D721Med (cell line): ENCODE measurements around the gene XG.
"Not testable (repeated sequence)": the region's sequence is repeated elsewhere in the genome, so short reads cannot be mapped to it uniquely, and the experiment has no call there.

ENCODE experiments used
- DNase-seq: peaks from one replicate; pipeline ENCODE4 v3.0.0; 2011; ENCODE audit warnings: low spot score; ENCODE audit not compliant: insufficient read length
- FAIRE-seq: peaks from 2 replicates; lab custom pipeline; 2011; peaks lifted over from hg19 to GRCh38; lab: Jason Lieb, UNC
- TF ChIP-seq, protein P1 (sequence below): IDR thresholded peaks from 2 replicates; pipeline ENCODE4 v1.5.1; 2012; ENCODE audit warnings: mild to moderate bottlenecking, control low read depth; ENCODE audit not compliant: insufficient read depth; ENCODE audit errors: missing control alignments

Gene XG

GRCh38 chrX:2756548-2756947, 4.7 kb downstream of the XG start:
- TF ChIP-seq, protein P1, sequence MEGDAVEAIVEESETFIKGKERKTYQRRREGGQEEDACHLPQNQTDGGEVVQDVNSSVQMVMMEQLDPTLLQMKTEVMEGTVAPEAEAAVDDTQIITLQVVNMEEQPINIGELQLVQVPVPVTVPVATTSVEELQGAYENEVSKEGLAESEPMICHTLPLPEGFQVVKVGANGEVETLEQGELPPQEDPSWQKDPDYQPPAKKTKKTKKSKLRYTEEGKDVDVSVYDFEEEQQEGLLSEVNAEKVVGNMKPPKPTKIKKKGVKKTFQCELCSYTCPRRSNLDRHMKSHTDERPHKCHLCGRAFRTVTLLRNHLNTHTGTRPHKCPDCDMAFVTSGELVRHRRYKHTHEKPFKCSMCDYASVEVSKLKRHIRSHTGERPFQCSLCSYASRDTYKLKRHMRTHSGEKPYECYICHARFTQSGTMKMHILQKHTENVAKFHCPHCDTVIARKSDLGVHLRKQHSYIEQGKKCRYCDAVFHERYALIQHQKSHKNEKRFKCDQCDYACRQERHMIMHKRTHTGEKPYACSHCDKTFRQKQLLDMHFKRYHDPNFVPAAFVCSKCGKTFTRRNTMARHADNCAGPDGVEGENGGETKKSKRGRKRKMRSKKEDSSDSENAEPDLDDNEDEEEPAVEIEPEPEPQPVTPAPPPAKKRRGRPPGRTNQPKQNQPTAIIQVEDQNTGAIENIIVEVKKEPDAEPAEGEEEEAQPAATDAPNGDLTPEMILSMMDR: no peak
- no peak for DNase-seq
- FAIRE-seq: no peak

DNA sequence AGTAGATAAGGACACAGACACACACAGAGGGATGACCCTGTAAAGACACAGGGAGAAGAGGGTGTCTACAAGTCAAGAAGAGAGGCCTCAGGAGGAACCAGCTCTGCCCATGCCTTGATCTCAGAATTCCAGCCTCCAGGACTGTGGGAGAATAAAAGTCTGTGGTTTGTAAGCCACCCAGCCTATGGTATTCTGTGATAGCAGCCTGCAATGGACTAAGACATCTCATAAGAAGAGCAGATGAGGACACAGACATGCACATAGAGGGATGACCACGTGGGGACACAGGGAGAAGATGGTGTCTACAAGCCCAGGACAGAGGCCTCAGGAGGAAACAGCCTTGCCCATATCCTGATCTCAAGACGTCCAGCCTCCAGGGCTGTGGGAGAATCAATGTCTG, 9.4 kb downstream of the XG start:
- TF ChIP-seq, protein P1: no peak
- FAIRE-seq: no peak
- no peak for DNase-seq

GRCh38 chrX:2762671-2763070, 10.8 kb downstream of the XG start:
- DNase-seq, FAIRE-seq: not testable (repeated sequence)

DNA sequence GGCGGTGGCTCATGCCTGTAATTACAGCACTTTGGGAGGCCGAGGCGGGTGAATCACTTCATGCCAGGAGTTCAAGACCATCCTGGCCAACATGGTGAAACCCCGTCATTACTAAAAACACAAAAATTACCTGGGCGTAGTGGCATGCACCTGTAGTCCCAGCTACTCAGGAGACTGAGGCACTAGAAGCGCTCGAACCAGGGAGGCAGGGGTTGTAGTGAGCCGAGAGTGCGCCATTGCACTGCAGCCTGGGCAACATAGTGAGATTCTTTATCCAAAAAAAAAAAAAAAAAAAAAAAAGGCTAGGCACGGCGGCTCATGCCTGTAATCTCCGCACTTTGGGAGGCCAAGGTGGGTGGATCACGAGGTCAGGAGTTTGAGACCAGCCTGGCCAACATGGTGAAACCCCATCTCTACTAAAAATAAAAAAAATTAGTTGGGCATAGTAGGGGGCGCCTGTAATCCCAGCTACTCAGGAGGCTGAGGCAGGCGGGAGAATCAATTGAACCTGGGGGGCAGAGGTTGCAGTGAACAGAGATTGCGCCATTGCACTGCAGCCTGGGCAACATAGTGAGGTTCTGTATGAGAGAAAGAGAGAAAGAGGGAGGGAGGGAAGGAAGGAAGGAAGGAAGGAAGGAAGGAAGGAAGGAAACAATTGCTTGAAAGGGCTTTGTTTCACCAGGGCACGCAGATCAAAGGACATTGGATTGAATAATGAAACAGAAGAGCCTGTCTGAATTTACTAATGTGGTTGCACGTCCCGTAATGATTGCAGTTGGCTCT, 13.1 kb downstream of the XG start:
- FAIRE-seq, DNase-seq: not testable (repeated sequence)

DNA sequence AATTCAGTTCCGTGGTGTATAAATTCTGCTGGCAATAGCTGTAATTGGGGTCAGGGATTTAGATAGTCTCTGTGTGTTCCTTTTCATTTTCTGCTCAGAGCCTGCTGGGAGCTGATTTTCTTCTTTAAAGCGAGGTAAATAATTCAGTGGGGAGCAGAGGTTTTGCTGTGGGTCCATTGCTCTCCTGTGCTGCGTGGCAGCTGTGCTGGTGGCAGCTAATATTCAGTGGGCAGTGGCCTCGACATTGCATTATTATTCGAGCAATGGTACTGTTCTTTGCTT, 13.7 kb downstream of the XG start:
- TF ChIP-seq, protein P1: no peak
- no peak for FAIRE-seq

GRCh38 chrX:2766906-2767305, 15.1 kb downstream of the XG start:
- DNase-seq (no peak), FAIRE-seq (no peak)
- TF ChIP-seq, protein P1: no peak

More for the DNA sequence above, 13.7 kb downstream of the XG start:
- no peak for DNase-seq

DNA sequence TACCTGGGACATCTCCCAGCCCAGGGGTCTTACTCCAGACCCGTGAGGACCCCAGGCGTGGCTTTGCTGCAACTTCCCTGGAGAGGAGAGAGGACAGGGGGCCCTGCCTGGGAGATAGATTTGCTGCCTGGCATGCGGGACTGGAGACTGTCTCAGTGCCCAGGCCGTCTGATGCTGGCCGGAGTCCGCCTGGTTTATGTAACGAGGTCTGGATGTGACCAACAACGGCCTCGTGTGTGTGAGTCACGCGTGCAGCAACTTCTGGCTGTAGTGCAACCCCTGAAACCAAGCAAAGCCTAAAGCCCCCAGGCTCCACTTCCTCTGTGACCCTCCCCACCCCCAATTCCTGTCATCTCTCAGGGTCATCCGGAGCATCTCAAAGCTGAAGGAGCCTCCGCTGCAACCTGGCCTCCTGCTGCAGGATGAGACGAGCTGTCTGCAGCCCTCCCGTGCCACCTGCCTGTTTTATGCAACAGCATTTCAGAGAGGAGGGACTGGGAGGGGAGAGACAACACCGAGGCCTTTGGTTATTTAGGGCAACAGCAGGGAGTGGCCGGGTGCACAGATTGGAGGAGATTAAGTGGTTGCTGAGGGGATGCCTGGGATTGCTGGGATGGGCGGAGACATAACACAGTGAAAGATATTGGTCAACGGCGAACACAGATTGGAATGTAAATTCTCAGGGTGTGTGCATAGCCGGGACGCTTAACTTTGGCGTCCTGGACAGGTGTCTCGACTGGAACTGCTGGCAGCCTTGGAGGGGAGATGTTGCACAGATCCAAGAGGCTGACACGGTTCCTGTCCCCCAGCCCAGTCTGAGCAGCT, 16.0 kb downstream of the XG start:
- peak; percentile 40 for DNase-seq
- TF ChIP-seq, protein P1: no peak
- no peak for FAIRE-seq

GRCh38 chrX:2769615-2770014, 17.8 kb downstream of the XG start:
- no peak for FAIRE-seq
- TF ChIP-seq, protein P1: no peak
- DNase-seq: no peak

GRCh38 chrX:2773166-2774055, 21.6 kb downstream of the XG start:
- DNase-seq, FAIRE-seq: not testable (repeated sequence)
